Liver (tissue), 3 donors: ENCODE data around the gene UBASH3A.

Experiments used
- EGR1 ChIP-seq, 2 donors: IDR thresholded peaks; 2 replicates each; pipeline ENCODE4 v1.6.1; 2016 to 2018; ENCODE audit warnings: antibody characterized with exemption in 2 of 2, low read depth in 2 of 2
- TF ChIP-seq, protein P1 (sequence below): fragments of 150-350 bp; IDR thresholded peaks from 2 replicates; pipeline ENCODE4 v1.5.1; 2017; ENCODE audit warnings: improper control_type of control experiment, low read depth, low read length; ENCODE audit not compliant: missing input control
- donor health status: healthy.
- donor health status: healthy.

DNA sequence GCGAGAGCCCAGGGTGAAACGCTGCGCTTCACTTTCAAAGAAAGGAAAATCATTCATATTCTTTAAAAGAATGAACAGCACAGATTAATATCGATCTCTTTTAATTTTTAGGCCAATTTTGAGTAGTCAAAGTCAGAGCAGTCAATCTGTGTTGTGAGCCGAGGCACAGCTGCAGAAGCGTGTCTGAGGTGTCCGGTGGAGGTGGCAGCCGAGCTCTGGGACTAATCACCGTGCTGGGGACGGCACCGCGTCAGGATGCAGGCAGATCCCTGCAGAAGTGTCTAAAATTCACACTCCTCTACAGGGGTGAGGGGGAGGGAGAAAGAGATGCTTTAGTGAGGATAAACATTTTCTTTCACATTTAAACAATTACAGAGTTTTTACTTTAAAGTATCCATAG lies 41.5 kb upstream of the UBASH3A start:
- TF ChIP-seq EGR1 (IDR thresholded peaks at IDR 0.05; ENCODE audit: low read depth in 2 of 2), result no peak
- TF ChIP-seq, protein P1, sequence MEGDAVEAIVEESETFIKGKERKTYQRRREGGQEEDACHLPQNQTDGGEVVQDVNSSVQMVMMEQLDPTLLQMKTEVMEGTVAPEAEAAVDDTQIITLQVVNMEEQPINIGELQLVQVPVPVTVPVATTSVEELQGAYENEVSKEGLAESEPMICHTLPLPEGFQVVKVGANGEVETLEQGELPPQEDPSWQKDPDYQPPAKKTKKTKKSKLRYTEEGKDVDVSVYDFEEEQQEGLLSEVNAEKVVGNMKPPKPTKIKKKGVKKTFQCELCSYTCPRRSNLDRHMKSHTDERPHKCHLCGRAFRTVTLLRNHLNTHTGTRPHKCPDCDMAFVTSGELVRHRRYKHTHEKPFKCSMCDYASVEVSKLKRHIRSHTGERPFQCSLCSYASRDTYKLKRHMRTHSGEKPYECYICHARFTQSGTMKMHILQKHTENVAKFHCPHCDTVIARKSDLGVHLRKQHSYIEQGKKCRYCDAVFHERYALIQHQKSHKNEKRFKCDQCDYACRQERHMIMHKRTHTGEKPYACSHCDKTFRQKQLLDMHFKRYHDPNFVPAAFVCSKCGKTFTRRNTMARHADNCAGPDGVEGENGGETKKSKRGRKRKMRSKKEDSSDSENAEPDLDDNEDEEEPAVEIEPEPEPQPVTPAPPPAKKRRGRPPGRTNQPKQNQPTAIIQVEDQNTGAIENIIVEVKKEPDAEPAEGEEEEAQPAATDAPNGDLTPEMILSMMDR, result no peak
